Activated CD8-positive, alpha-beta T cell treated with anti-CD3 and anti-CD28 coated beads for 36 hours (primary cell): ENCODE data around the gene EFHC1. TPM values are rescaled to one million over a fixed set of nuclear protein-coding genes. Genes with fewer than 3 reads are reported as not detected.

Source experiments
- ATAC-seq: fragments of 200-7000 bp; cut with Tn5 transposase; one replicate; pipeline ENCODE4 v1.10.0; 2021; ENCODE audit warnings: mild to moderate bottlenecking, moderate library complexity
- CTCF ChIA-PET: fragments of 350-600 bp; sonication (Branson Sonifier 250); formaldehyde crosslinking; loops from one replicate; lab custom pipeline; 2021; ENCODE audit warnings: antibody characterized with exemption; lab: Charles Lee
- POLR2A ChIA-PET: fragments of 350-600 bp; sonication (Branson Sonifier 250); formaldehyde crosslinking; loops from one replicate; lab custom pipeline; 2021; ENCODE audit warnings: antibody characterized with exemption; lab: Charles Lee
- DNase-seq: peaks from one replicate; pipeline ENCODE4 v3.0.0-alpha.2; 2020
- H3K27ac Mint-ChIP-seq: one replicate; pipeline ENCODE4 v1.8.0; 2021; ENCODE audit warnings: mild to moderate bottlenecking, mixed read lengths
- H3K27me3 Mint-ChIP-seq: one replicate; pipeline ENCODE4 v1.8.0; 2021; ENCODE audit warnings: mixed read lengths
- H3K36me3 Mint-ChIP-seq: one replicate; pipeline ENCODE4 v1.8.0; 2021; ENCODE audit warnings: low read depth, mixed read lengths
- H3K4me1 Mint-ChIP-seq: one replicate; pipeline ENCODE4 v1.8.0; 2021; ENCODE audit warnings: low read depth, mixed read lengths
- H3K4me3 Mint-ChIP-seq: one replicate; pipeline ENCODE4 v1.8.0; 2021; ENCODE audit warnings: mild to moderate bottlenecking, moderate library complexity, mixed read lengths
- H3K9me3 Mint-ChIP-seq: one replicate; pipeline ENCODE4 v1.8.0; 2021; ENCODE audit warnings: mixed read lengths
- CTCF ChIP-seq: fragments of 200-600 bp; IDR thresholded peaks from one replicate; pipeline ENCODE4 v1.8.0; 2022; ENCODE audit warnings: antibody characterized with exemption, mild to moderate bottlenecking
- intact Hi-C: fragments of 100-400 bp; cut with micrococcal nuclease; formaldehyde crosslinking; loops from one replicate; pipeline ENCODE4 v1.10.0; 2022
- total RNA-seq, 2 experiments: library from RNA; stranded (reverse); gene quantifications; one replicate each; pipeline ENCODE4 v1.2.3, GENCODE V29; 2021

Gene EFHC1
- total RNA-seq, 2 experiments from 2014 or later: 1.9 to 2.1 TPM

GRCh38 chr6:52558266-52559000 lies 138.3 kb downstream of the EFHC1 start:
- no peaks in the 10 kb centered on the region for H3K9me3 Mint-ChIP-seq
- no peak overlapping the region for H3K27ac Mint-ChIP-seq
- ChIA-PET CTCF (no interaction called here), POLR2A (no interaction called here)
- intact Hi-C loops: no loop called here
- H3K4me1 Mint-ChIP-seq: peaks cover 2% of the 10 kb centered on the region
- H3K4me3 Mint-ChIP-seq: no peak overlapping the region
- DNase-seq: no peak
- no peak for TF ChIP-seq CTCF
- ATAC-seq: no peak
- H3K27me3 Mint-ChIP-seq: no peaks in the 10 kb centered on the region
- H3K36me3 Mint-ChIP-seq: no peaks in the 10 kb centered on the region

GRCh38 chr6:52560462-52560861 lies 140.3 kb downstream of the EFHC1 start:
- Mint-ChIP-seq H3K4me3 (no peak overlapping the region), H3K27me3 (no peaks in the 10 kb centered on the region), H3K4me1 (peaks cover 2% of the 10 kb centered on the region), H3K27ac (no peak overlapping the region), H3K36me3 (no peaks in the 10 kb centered on the region), H3K9me3 (no peaks in the 10 kb centered on the region)
- intact Hi-C loops: no loop called here
- no peak for TF ChIP-seq CTCF
- no peak for ATAC-seq
- POLR2A ChIA-PET: no interaction called here
- no peak for DNase-seq
- CTCF ChIA-PET: no interaction called here

- POLR2A ChIA-PET: no interaction called here
- H3K4me3 Mint-ChIP-seq: no peak overlapping the region
- DNase-seq (no peak), ATAC-seq (no peak)
- no peak for TF ChIP-seq CTCF
- no peaks in the 10 kb centered on the region for H3K9me3 Mint-ChIP-seq
- intact Hi-C loops: no loop called here
- H3K4me1 Mint-ChIP-seq: peaks cover 11% of the 10 kb centered on the region
- no peaks in the 10 kb centered on the region for H3K27me3 Mint-ChIP-seq
- no peak overlapping the region for H3K27ac Mint-ChIP-seq
- no peaks in the 10 kb centered on the region for H3K36me3 Mint-ChIP-seq
- CTCF ChIA-PET: no interaction called here
These were observed 142.8 kb downstream of the EFHC1 start for GRCh38 chr6:52562911-52563310.

GRCh38 chr6:52564856-52565255 lies 144.7 kb downstream of the EFHC1 start:
- Mint-ChIP-seq H3K4me3 (no peak overlapping the region), H3K9me3 (no peaks in the 10 kb centered on the region), H3K36me3 (no peaks in the 10 kb centered on the region), H3K4me1 (peaks cover 9% of the 10 kb centered on the region), H3K27me3 (no peaks in the 10 kb centered on the region), H3K27ac (no peak overlapping the region)
- DNase-seq (no peak), ATAC-seq (no peak)
- POLR2A ChIA-PET: no interaction called here
- no peak for TF ChIP-seq CTCF
- intact Hi-C loops: no loop called here
- CTCF ChIA-PET: no interaction called here

GRCh38 chr6:52566201-52566600 lies 146.1 kb downstream of the EFHC1 start:
- no peak for TF ChIP-seq CTCF
- Mint-ChIP-seq H3K4me1 (peaks cover 9% of the 10 kb centered on the region), H3K9me3 (no peaks in the 10 kb centered on the region), H3K4me3 (no peak overlapping the region), H3K27ac (no peak overlapping the region), H3K27me3 (no peaks in the 10 kb centered on the region), H3K36me3 (no peaks in the 10 kb centered on the region)
- ATAC-seq: no peak
- no peak for DNase-seq
- intact Hi-C loops: no loop called here
- POLR2A ChIA-PET: no interaction called here
- CTCF ChIA-PET: interaction anchor here (1.7 to 2.0 kb wide), 2 partner anchors 9 to 11 kb away, joined by 4 to 7 read pairs; no protein-coding TSS in a partner anchor
